GM21447 (cell line): ENCODE data around the gene C1orf159.
"Not testable (repeated sequence)": the region's sequence is repeated elsewhere in the genome, so short reads cannot be mapped to it uniquely, and the experiment has no call there.

Source experiments
- ATAC-seq: cut with Tn5 transposase; IDR thresholded peaks from one replicate; pipeline ENCODE4 v1.9.1; 2021; ENCODE audit not compliant: unreplicated experiment

The C1orf159 gene

DNA sequence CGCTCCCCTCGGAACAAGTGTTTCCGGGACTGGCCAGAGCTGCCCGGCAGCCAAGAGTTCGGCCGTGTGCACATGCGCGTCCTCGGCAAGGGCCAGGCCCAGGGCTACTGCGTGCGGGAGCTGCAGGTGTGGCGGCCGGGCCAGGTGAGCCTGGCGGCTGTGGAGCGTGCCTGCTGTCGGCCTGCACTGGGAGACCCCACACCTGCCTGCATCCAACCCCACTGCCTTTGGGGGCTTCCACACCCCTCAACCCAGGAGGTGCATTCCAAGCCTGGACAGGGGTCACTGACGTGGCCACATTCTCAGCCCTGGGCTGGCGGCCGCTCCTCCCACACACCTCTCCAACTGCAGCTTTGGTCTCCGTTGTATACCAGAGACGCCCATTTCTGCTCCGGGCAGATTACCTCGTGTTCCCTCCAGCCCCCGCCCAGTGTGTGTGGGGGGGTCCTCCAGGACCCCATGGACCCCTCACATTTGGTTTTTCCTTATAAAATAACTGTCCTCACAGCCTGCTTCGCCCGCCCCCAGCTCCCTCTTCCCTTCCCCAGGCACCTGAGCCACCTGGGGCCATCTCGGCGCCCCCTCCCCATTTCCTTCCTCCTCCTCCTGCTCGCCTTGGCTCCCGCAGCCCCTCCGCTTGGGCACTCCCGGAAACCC lies 47.9 kb downstream of the C1orf159 start:
- no peak for ATAC-seq

DNA sequence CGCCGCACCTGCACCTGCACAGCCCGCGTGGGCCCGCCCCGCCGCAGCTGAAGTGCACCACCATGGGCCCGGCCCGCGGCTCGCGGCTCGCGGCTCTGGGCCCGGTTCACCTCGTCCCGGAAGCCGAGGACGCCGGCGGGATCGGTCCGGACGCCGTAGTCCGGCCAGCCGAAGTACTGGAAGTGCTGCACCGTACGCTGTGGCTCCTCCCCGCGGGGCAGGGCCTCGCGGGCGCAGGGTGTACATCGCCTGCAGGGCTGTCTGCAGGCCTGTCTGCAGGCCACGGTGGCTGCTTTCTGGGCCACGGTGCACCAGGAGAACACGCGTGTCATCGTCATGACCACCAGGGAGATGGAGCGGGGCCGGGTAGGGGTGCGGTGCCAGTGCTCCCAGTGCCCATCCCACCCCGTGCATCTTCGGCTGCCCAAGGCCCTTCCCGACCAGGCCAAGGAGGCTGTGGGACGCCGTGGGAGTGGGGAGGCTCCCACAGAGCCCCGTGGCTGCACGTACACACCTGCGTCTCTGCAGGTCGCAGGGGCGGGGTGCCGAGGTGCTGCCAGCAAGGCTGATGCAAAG lies 48.5 kb downstream of the C1orf159 start:
- no peak for ATAC-seq

DNA sequence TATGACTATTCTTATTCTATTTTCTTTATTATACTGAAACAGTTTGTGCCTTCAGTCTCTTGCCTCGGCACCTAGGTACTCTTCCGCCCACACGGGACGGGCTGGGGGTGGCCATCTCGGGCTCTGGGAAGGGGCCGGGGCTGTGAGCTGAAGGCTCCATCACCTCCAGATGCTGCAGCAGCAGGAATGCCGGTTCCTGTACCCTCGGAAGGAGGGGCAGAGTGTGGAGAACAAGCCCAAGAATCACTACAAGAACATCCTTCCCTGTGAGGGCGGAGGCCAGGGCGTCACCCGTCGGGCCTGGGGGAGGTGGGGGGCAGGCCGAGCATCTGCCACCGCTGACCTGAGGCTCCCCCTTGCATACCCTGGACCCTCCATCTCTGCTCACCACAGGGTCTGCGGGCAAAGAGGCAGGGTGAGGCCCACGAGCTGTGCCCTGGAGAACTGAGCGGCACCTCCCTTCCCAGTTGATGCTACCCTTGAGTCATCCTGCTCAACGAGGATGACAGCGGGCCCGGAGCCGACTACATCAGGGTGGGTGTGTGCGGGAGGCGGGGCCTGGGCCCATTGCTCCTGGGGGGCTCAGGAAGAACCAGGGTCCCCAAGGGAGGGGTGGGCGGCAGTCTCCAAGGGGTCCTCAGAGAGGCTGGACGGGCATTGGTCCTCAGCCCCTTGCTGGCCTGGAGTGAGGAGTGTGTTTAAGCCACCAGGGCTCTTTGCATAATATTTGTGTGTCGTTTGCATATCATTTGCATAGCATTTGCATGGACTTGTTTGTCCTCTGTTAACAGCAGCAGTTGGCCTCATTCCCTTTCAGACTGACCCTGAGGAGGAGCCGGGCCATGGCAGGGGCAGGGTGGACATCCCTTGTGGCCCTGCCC lies 49.2 kb downstream of the C1orf159 start:
- no peak for ATAC-seq

DNA sequence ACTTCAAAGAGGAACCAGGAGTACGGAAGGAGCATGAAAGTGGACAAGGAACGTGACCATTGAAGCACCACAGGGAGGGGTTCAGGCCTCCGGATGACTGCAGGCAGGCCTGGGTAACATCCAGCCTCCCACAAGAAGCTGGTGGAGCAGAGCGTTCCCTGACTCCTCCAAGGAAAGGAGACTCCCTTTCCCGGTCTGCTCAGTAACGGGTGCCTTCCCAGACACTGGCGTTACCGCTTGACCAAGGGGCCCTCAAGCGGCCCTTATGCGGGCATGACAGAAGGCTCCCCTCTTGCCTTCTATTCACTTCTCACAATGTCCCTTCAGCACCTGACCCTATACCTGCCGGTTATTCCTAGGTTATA lies 50.0 kb downstream of the C1orf159 start:
- ATAC-seq, result not testable (repeated sequence)

DNA sequence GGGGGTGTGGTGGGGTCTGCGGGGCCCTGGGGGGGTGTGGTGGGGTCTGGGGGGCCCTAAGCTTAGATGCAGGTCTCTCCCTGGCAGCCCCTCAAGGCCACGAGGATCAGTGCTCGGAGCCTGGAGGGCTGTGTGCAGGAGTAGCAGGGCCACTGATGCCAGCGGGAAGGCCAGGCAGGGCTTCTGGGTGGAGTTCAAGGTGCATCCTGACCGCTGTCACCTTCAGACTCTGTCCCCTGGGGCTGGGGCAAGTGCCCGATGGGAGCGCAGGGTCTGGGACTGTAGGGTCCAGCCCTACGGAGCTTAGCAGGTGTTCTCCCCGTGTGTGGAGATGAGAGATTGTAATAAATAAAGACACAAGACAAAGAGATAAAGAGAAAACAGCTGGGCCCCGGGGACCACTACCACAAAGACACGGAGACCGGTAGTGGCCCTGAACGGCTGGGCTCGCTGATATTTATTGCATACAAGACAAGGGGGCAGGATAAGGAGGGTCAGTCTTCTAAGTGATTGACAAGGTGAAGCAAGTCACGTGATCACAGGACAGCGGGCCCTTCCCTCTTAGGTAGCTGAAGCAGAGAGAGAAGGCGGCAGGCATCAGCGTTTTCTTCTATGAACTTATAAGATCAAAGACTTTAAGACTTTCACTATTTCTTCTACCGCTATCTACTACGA lies 50.5 kb downstream of the C1orf159 start:
- no peak for ATAC-seq

DNA sequence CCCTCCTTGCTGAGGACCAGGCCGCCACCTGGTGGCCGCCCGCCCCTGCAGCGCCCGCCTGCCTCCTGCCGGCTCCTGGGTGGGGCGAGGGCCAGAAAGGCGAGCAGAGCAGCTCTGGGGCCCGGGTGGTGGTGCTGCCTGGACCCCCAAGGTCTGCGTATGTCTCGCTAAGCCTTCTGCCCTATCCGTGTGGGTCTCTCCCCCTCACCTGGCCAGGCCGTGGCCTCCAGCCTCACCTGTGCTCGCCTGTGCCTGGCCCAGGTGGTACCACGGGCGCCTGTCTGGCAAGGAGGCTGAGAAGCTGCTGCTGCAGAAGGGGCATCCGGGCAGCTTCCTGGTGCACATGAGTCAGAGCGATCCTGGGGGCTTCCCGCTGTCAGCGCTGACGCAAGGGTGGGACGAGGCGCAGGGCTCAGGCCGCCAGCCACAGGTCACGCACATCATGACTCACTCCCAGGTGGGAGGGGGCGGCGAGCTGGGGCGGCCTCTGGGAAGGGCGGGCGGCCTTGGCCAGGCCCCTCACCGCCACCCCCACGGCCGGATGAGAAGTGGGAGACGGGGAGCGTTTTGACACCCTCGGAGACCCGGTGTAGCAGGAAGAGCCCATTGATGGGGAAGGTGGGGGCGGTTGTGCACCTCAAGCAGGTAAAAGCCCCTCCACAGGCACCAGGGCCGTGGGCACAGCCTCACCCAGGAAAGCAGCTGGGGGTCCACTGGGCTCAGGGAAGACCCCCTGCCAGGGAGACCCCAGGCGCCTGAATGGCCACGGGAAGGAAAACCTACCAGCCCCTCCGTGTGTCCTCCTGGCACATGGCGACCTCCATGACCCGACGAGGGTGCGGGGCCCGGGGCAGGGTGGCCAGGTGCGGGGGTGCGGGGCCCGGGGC lies 51.7 kb downstream of the C1orf159 start:
- ATAC-seq, result peak; percentile 52

DNA sequence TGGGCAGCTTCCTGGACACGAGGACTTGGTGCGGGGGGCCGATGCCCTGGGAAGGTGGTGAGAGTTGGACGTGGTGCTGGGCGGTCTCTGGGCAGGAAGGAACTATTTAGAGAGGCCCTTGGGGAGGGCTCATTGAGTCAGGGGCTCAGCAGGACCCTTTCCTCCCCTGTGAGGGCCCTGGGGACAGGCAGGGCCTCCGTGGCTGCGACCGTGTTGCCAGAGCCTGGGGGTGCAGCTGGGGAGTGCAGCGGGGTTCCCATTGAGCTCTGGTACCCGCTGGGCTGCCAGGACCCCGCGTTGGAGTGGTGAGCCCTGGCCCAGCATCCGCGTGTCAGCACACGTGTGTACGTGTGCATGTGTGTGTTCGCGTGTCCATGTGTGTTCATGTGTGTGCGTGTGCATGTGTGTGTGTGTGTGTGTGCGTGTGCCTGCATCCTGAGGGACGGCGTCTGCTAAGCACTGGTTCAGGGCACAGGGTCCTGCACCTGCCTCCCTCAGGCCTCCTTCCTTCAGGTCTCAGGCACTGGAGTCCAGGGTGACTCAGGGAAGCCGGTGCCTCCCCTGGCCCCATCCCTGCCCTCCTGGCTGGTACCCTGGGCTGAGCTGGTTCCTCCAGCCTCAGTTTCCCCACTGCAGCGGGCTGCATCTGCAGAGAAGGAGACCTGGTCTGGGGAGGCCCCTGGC lies 52.5 kb downstream of the C1orf159 start:
- no peak for ATAC-seq

DNA sequence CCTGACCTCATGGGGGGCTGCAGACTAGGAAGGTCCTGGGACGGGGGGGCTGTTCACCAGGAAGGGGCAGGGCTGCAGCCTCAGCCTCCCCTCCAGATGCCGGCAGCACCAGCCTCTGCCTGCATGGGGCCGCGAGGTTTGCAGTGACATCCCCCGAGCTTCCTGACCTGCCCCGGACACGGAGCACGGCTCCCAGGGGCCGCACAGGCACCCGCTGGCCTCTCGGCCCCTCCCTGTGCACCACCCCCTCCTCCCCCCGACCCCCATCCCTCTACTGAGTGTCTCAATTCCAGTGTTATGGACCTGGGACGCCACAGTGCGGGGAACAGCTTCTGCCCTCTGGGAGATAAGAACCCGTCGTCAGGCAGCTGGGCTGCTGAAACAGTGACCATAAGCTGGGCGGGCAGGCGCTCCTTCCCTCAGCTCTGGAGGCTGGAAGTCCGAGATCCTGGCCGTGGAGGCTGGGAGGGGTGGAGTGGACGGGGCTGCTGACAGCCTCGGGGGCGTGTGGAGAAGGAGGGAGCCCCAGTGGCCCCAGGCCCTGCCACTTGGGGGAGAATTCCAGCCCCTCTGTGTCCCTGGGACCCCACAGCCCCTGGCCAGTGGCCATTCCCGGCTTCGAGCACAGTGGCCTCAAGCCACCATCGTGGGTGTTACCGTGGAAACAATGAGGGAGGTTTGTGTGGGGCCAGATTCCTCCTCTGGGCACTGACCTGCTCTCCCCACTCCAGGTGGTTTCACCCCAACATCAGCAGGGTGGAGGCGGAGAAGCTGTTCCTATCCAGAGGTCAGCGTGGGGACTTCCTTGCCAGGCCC lies 53.3 kb downstream of the C1orf159 start:
- no peak for ATAC-seq

DNA sequence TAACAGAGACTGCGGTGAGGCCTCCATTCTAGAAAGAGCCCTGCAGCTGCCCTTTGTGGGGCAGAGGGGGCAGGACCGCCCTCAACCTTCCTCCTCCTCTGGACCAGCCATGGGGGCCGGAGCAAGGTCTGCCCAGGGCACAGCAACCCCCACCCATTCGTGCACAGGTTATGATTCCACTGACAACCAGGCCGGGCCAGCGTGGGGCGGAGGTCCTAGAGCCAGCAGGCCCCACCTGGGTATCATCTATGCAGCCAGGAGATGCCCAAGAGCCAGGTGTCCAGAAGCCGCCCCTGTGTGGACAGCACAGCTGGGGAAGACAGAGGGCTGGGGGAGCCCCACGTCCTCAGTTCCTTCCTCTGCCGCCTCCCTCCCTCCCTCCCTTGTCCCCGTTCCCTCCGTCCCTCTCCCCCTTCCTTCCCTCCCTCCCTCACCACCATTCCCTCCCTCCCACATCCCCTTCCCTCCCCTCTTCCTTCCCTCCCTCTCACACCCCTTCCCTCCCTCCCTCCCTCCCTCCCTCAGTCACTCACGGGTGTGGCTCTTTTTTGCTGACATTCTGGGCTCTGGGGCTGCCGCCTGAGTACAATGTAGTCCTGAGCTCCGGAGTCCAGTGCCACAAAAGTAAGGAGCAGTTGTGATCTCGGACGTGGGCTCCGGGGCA lies 54.1 kb downstream of the C1orf159 start:
- ATAC-seq, result no peak

DNA sequence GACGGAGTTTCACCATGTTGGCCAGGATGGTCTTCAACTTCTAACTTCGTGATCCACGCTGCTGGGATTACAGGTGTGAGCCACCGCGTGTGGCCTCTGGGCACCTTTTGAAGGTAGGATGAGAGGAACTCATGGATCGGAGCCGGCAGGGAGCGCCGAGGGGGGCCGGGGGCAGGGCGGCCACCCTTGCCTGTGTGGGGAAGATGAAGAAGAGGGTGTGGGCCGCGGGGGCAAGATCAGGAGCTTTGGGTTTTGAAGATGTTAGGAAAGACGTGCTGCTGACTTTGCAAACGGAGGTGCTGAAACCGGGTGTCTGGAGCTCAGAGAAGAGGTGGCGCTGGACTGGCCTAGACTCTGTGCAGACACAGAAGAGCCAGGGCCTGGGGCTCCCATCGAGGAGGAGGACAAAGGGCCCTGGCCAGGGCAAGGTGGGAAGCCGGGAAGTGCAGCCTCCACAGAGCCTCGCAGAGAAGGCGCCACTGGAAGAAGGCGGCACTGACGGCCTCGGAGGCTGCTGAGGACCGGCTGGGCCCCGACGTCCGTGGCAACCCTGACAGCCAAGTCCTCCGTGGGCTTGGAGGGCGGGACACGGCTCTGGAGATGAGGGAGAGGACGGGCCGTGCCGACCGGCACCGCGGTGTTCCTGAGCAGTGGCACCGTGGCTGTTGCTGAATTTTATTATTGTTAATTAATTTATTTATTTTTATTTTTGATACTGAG lies 55.4 kb downstream of the C1orf159 start:
- ATAC-seq, result no peak

DNA sequence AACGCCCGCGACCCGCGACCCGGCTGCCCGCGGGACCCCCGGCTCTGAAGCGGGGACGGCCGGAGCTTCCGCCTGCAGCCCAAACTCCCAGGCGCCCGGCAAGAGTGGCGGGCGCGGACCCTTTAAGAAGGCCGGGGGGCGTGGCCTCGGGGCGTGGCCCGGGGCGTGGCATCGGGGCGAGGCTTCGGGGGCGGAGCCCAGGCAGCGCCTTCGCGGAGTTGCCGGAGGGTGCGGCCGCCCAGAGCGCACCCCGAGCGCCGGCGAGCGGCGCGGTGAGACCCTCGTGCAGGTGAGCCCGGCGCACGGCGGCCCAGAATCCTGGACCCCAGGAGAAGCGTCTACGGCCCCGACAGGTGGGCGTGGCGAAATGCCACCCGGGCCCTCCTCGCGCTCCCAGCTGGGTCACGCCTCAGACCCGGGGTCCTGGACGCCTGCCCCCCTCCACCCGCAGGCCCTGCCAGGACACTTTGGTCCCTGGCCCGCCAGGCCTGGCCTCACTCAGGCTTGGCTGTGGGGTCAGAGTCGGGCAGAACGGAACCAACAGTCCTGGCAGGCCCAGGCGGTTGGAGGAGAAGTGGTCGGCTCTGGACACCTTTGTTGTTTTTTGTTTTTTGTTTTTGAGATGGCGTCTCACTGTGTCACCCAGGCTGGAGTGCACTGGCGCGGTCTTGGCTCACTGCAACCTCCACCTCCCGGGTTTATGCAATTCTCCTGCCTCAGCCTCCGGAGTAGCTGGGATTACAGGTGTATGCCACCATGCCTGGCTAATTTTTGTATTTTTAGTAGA lies 56.2 kb downstream of the C1orf159 start:
- ATAC-seq, result peak; percentile 54

DNA sequence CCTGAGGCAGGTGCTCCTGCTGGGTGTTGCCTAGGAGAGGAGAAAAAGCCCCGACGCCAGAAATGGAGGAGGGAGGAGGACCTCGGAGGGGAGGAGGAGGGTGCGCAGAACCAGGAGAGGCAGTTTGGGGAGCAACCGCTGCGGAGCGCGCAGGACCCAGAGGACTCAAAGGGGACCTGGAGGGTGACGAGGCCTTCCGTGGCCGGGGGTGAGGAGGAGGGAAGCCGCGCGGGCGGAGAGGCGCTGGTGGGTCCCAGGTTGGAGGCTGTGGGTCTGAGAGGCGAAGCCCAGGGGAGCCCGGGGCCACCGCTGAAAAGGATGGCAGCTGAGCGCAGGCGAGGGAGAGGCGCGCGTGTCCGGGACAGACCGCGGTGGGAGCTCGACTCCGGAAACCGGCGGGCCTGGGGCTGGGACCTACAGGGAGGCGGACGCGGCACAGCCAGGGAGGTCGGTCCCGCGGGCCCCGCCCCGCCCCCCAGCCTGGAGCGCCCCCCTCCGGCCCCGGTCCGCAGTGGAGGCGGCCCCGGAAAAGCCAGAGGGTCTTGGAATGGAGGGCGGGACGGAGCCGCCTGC lies 56.9 kb downstream of the C1orf159 start:
- peak; percentile 32 for ATAC-seq

DNA sequence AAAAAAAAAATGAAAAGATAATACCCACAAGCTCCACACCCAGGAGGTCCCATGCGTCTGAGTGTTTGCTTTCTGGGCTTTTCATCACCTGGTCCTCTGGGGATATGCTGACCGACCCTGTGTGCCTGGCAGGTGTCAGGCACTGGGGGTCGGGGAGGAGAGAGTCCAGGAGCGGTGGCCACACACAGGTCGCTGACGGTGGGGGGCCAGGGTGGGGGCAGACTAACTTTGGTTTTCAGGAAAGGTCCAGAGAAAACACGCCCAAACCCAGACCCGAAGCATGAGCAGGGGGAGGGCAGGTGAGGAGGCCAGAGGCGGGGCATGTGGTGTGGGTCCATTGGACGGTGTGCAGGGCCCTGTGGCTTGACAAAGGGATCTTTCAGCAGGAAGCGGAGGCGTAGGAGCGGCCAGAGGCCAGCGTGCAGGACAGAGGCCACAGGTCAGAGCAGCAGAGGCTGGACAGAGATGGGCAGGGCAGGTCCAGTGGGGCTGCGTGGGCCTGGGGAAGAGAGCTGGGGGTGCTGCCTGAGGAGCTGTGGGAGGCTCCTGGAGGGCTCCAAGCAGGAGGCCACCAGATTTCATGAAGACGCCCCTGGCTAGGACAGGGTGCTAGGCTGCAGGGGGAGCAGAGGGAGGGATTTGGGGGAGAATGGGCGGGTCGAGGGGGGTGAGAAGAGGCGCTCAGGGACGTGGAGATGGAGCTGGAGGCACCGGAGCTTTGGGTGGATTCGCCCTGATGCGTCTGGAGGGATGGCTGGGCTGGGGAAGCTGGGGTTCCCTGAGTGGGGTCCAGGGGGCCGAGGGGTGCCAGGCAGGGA lies 57.6 kb downstream of the C1orf159 start:
- ATAC-seq, result no peak

DNA sequence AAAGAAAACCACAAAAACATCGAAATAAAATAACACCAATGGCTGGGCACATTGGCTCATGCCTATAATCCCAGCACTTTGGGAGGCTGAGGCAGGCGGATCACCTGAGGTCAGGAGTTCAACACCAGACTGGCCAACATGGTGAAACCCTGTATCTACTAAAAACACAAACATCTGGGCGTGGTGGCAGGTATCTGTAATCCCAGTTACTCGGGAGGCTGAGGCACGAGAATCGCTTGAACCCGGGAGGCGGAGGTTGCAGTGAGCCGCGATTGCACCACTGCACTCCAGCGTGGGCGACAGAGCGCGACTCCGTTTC lies 58.2 kb downstream of the C1orf159 start:
- ATAC-seq, result not testable (repeated sequence)

DNA sequence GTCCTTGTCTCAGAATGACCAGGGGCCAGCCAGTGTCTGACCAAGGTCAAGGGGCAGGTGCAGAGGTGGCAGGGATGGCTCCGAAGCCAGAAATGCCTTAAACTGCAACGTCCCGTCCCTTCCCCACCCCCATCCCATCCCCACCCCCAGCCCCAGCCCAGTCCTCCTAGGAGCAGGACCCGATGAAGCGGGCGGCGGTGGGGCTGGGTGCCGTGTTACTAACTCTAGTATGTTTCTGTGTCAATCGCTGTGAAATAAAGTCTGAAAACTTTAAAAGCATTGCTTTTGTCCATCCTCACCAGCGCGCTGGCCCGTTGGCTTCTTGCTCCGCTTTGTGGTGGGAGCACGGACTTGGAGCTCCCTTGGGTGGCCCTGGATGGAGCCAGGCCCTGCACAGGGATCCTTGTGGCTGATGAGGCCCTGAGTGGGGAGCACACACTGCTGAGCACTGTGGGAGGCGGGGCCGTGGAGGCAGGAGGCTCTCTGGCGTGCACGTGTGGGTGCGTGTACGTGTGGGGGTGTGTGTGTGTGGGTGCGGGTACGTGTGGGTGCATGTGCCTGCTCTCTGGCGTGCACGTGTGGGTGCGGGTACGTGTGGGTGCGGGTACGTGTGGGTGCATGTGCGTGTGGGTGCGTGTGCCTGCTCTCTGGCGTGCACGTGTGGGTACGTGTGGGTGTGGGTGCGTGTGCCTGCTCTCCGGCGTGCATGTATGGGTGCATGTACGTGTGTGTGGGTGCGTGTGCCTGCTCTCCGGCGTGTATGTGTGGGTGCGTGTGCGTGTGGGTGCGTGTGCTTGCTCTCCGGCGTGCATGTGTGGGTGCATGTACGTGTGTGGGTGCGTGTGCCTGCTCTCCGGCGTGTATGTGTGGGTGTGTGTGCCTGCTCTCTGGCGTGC lies 59.8 kb downstream of the C1orf159 start:
- ATAC-seq, result no peak
